AG20443 (cell line): ENCODE results near the gene RHOC.
"Not testable (repeated sequence)": the region's sequence is repeated elsewhere in the genome, so short reads cannot be mapped to it uniquely, and the experiment has no call there.

Experiments
- DNase-seq: peaks from one replicate; pipeline ENCODE4 v3.0.0; 2012; ENCODE audit warnings: low spot score, mixed read lengths

The RHOC gene

GRCh38 chr1:112706505-112707220 lies at the start of gene RHOC:
Gene RHOC, minus strand, starts transcription at chr1:112707127. Its CDS starts 3,328 bp downstream, at chr1:112703799.
- DNase-seq = peak; percentile 93

- no peak for DNase-seq
Measured at GRCh38 chr1:112754116-112754628, 47.2 kb upstream of the RHOC start.

DNA sequence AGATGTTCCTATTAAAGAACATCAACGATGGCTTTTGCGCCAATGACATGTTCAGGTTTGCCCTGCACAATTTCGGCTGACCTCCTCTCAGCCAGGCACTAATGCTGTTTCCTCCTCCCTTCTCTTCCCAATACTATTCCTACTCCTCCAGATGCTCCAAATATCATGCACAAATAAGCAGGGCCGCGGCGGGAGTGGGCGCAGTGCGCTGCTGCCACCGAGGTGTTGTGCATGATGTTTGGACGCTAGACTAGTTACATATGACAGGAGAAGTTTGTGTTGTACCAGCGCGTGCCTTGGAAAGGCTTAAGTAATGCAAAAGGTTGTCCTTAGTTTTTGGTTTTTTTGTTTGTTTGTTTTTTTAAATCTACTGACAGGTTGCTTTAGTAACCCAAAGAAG lies 41.5 kb upstream of the RHOC start:
- DNase-seq = no peak

DNA sequence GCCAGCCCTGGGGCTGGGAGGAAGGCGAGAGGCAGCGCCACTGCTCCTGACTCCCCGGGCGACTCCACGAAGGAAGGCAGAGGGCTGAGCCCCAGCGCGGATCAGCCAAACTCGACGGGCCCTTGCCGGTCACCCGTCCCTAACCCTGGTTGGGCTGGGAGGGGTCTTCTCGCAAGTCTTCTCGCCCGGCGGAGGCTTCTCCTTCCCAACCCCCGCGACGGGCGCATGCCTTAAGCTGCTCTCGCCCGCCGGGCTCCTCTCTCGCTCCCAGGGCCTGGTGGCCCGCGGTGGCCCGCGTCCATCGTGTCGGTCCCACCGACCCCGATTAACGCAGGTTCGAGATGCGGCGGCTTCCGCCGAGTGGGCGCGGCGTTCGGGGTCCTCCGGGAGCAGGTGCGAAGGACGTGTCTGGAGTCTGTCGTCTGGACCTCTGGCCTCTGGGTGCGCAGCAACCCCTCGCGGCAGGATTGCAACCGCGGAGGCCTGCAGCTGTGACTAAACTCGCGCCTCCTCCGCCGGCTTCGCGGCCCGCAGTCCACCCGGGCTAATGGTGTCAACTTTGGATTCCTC lies 37.2 kb upstream of the RHOC start:
- DNase-seq = peak; percentile 88

DNA sequence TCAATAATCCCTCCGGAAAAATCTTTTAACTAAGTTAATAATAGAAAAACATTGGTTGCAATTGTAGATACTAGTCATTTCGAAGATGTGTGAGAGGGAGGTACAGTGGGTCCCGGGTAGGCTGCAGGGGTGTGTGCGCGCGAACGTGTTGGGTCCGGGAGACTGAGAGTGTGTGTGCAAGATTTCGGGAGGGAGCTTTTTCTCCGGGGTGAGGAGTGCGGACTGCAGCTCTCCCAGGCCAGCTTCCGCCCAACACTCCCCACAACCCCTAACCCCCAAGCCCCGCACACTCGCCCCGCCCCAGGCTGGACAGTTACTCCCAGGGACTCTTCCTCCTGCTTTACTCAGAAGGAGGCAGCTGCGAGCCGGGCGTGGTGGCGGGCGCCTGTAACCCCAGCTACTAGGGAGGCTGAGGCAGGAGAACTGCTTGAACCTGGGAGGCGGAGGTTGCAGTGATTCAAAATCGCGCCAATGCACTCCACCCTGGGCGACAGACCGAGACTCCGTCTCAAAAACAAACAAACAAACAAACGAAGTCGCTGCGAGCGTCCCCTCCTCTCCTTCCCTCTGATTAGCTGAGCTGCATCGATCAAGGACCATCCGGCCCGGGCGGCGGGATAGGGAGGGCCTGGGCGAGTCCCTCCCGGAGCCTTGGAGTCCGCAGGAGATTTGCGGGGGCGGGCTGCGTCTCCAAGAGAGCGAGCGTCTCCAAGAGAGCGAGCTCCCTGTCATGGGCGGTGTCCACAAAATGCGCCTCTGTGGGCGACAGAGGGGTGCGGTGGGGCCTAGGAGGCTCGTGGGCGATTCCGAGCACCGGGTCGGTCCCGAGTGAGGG lies 36.5 kb upstream of the RHOC start:
- peak; percentile 56 for DNase-seq

- DNase-seq = no peak
Measured at GRCh38 chr1:112737573-112737972, 30.6 kb upstream of the RHOC start.

DNA sequence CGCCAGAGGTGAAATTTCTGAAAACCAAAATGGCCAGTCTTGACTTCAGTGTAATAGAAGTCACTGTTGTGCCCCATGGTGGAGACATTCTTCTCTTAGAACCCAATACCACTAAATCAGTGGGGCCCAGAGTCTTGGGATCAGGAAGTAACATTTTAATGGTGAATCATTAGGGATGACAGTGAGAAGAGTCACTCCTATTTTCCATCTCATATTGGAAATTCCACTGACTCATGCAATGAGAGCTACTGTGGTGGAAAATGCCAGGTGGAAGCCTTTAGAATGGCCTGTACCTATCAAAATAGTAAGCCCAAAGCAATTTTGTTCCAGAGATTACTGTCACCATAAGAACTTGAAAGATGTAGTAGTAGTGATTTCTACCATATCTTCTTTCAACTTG lies 28.8 kb upstream of the RHOC start:
- peak; percentile 79 for DNase-seq

- no peak for DNase-seq
Measured at GRCh38 chr1:112731451-112731850, 24.5 kb upstream of the RHOC start.

DNA sequence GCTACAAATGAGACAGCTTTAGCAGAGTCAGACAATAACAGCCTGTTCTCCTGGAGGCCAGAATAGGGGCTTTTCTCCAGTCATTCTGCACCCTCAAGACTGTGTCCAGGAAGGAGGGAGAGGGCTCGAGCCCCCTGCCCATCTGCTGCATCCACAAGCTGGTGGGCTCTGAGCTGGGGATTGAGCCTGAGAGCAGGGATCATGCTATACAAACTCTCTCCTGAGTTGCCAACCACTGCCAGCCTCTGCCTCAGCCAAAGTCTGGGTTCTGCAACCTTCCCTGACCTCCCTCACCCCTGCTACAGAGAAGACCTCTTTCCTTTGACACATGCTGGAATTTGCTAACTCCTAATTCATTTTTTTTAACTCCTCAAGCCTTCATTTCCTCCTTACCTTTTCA lies 23.0 kb upstream of the RHOC start:
- no peak for DNase-seq

GRCh38 chr1:112729011-112729410 lies 22.1 kb upstream of the RHOC start:
- DNase-seq = not testable (repeated sequence)

DNA sequence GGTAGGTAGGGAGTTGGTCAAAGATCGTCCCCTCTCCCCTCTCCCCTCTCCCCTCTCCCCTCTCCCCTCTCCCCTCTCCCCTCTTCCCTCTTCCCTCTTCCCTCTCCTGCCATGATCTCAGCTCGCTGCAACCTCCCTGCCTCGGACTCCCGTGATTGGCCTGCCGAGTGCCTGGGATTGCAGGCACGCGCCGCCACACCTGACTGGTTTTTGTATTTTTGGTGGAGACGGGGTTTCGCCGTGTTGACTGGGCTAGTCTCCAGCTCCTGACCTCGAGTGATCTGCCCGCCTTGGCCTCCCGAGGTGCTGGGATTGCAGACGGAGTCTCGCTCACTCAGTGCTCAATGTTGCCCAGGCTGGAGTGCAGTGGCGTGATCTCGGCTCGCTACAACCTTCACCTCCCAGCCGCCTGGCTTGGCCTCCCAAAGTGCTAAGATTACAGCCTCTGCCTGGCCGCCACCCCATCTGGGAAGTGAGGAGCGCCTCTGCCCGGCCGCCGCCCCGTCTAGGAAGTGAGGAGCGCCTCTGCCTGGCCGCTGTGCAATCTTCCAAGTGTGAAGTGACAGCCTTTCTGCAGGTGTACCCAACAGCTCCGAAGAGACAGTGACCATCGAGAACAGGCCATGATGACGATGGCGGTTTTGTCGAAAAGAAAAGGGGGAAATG lies 21.5 kb upstream of the RHOC start:
- not testable (repeated sequence) for DNase-seq

DNA sequence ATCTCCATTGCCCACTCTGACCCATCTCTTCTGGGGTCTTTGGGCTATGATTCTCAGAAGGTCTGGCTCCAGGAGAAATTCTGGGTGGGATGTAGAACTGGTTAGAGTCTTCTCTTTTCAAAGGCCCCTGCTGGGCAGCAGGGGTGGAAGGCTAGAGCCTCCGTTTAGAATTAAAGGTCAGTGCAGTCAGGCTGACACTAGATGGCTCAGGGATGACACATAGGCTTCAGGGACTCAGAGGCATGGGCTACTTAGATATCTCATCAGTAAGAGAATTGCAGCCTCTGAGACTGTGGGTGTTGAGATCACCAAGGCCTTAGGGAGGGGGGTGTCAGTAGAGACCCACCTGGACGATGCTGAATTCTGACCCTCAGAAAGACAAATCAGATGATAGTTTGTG lies 20.8 kb upstream of the RHOC start:
- DNase-seq = peak; percentile 56

GRCh38 chr1:112724240-112724639 lies 17.3 kb upstream of the RHOC start:
- DNase-seq = not testable (repeated sequence)

- no peak for DNase-seq
Measured at GRCh38 chr1:112723511-112723839, 16.5 kb upstream of the RHOC start.

- no peak for DNase-seq
Measured at GRCh38 chr1:112722601-112723510, 15.9 kb upstream of the RHOC start.

DNA sequence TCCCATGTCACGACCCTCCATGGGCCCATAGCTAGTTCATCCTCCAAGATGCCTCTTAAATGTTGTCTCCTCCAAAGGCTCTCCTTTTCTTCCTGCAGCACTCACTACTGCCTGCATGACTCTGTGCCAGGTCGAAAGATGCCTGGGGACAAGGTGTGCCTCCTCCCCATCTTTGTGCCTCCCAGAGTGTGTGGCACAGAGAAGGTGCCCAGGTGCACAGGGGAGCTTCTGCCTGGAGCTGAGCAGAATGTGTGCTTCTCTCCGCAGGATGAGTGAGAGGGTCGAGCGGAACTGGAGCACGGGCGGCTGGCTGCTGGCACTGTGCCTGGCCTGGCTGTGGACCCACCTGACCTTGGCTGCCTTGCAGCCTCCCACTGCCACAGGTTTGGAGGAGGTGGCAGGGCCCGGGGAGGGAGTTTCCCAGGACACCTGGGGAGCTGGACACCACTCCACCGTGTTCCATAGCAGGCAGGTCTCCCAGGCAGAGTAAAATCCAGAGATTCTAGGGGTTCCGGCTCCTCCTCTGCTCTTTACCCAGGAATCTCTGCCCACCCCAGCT lies 15.1 kb upstream of the RHOC start:
- DNase-seq = no peak

DNA sequence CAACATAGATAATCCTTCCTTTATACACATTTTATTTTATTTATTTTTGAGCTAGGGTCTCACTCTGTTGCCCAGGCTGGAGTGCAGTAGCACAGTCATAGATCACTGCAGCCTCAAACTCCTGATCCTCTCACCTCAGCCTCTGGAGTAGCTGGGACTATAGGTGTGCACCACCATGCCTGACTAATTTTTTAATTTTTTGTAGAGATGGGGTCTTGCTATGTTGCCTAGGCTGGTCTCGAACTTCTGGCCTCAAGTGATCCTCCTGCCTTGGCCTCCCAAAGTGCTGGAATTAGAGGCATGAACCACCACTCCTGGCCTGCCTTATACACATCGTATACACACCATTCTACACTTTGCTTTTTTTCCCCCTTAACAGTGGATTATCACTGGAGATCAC lies 14.4 kb upstream of the RHOC start:
- DNase-seq = not testable (repeated sequence)

GRCh38 chr1:112720800-112721199 lies 13.9 kb upstream of the RHOC start:
- no peak for DNase-seq

DNA sequence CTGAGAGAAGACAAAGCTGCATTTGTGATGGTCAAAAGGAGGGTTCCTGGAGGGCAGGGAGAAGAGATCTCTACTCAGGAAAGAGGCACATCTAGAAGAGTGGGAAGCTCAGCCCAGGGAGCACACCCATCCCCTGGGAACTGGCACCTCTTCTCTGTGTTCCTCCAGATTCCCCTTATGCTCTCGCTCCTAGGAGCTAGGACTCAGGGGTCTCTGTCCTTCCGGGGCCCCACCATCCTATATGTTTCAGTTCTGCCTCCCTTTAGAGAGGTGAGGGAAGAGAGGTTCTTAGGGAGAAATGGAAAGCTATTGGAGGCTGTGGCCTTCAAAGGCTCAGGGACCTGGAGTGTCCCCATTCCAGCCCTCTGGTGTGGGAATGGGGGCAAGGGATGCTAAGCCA lies 12.8 kb upstream of the RHOC start:
- no peak for DNase-seq

DNA sequence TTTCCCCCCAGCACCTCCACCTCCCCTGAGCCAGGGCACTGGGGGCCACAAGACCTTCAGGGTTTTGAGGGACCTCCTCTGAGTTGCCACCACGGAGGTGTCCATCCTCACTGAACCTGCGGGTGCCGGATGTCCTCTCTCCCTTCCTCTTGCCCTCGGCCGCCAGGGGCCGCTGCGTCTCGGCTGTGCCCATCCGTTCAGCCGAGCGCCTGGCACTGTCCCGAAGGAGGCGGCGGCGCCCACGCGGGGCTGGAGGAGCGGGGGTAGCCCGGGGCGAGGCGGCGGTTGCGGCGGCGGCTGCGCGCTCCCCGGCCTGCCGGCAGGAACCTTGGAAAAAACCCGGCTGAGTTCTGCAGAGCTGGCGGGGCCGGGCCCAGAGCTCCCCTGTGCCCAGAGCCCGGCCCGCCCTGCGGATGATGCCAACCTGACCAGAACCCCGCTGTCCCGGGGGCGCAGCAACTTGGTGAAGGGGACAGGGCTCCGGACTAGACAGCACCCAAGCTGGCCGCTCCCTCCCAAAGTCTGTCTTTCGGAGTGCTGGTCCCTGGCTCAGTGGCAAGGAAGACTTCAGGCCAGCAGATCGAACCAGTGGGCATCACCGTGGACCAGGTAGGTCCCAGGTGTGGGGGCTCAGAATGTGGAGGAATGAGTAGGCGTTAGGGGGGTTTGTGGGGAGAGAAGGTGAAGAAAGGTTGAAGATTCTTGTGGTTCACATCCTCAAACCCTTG lies 11.9 kb upstream of the RHOC start:
- DNase-seq = peak; percentile 89
